ENCODE results near the gene MRGPRX4.

Gene MRGPRX4

DNA sequence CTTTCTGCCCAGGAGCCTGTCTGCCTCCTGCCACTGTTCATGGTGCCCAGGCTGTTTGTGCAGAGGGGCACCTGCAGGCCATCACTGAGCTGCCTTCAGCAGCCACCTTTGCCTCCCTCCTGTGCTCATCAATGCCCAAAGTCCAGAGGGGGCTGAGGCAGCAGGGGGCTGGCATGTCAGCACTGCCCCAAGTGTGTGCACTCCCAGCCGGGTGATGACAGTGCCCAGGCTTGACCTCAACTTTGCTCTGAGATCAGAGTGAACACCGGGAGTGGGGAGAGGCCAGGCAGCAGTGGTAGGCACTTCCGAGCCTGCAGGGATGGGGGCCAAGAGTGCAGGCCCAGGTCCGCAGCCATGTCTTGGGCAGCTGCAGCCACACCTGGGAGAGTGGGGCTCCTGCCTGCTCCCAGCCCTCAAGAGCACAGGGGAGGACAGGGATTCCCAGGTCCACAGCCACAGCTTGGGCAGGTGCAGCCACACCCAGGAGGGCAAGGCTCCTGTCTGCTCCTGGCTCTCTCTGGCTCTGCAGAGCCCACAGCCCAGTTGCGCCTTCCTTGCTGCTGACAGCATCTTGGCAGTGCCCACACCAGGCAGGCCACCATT is 48.7 kb downstream of the MRGPRX4 start:
- no peak for DNase-seq (ENCODE audit: low spot score)

DNA sequence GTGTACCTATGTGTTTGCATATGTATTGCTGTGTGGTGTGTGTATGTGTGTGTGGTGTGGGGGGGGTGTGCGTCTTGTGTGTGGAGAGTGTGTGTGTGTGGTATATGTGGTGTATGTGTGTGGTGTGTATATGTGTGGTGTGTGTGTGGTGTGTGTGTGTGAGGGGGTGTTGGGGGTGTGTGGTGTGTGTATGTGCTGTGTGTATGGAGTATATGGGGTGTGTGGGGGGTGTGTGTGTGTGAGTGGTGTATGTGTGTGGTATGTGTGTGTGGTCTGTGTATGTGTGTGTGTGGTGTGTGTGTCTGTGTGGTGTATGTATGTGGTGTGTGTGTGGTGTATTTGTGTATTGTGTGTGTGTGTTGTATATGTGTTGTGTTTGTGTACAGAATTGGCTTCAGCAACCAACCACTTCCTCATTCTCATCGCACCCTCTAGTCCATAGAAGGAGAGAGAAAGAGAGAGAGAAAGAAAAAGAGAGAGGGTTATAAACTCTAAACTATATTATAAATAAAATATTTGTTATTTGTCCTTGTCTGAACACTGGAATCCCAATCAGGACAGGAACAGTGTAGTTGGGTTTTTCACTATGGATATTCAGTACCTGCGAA is 50.3 kb downstream of the MRGPRX4 start:
- no peak for DNase-seq (ENCODE audit: low spot score)
